ENCODE data around the gene KIAA2012.
"Not testable (repeated sequence)": the region's sequence is repeated elsewhere in the genome, so short reads cannot be mapped to it uniquely, and the experiment has no call there.

The KIAA2012 gene

GRCh38 chr2:202196727-202197126 is 123.7 kb downstream of the KIAA2012 start:
- no peak for DNase-seq (ENCODE audit: low read depth)

- DNase-seq (ENCODE audit: low read depth): no peak
Measured at GRCh38 chr2:202201220-202202160, 128.4 kb downstream of the KIAA2012 start.

DNA sequence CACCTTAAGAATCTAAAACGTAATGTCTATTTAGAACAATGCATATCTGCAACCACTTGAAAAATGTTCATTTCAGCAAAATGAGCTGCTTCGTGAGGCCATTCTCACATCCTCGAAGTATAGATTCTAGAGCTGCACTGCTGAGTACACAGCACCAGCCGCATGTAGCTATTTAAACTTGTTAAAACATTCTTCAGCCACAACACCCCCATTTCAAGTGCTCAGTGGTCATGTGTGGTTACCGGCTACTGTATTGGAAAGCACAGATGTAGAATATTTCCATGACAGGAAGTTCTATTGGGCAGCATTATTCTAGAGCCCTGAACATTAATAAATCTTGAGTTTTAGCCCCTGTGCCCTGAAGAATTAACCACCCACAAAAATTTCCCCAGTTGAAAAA is 130.3 kb downstream of the KIAA2012 start:
- DNase-seq (ENCODE audit: low read depth): no peak

DNA sequence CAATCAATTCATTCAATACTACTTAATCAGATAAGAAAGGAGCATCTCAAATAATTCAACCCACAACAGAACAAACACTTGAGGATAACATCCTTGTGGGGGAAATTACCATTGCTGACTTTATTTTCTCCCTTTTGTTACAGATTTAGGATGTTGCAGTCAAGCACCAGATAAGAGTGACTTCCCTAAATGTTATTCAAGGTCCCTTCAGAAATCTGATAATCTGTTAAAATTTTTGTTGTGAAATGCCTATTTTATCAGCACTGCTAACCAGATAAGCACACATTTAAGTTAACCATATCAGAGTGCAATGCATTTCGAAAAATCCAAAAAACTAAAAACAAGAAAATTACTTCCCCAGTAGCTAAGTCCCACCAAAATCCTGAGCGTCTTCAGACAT is 131.8 kb downstream of the KIAA2012 start:
- DNase-seq (ENCODE audit: low read depth): no peak

DNA sequence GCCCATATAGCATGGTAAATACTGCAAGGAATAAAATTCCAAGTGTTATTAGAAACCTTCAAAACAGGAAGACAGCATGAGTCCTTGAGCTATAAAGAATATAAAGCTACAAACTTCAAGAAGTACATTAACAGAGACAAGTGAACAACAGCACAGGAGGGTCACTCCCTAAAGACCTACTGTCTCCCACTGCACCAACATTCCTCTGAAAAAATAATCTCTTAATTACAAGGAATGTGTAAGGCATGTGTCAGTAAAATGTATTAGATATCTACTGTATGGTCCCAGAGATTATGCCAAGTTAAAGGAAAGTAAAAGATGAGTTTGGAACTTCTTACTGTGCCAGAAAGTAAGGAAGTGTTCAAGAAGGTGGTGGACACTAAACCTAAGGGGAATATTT is 135.5 kb downstream of the KIAA2012 start:
- DNase-seq (ENCODE audit: low read depth): no peak

GRCh38 chr2:202215179-202215578 is 142.1 kb downstream of the KIAA2012 start:
- DNase-seq (ENCODE audit: low read depth): no peak

DNA sequence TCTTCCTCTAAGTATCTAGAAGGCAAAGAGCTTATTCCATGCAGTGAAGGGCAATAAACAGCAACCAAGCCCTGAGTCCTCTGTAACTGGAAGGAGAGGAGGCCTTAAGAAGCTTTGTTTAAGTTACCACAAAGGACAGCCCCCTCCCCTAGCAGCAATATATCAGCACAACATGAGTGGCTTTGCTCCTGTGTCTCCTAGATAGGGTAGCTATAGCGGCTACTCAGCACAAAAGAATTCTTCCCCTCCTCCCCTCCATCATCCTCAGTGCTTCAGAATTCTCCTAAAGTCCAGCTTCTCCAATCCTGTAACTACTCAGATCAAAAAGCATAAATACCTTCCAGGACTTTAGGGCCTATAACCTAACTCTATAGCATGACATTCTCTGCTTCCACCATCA is 148.8 kb downstream of the KIAA2012 start:
- DNase-seq (ENCODE audit: low read depth): no peak

DNA sequence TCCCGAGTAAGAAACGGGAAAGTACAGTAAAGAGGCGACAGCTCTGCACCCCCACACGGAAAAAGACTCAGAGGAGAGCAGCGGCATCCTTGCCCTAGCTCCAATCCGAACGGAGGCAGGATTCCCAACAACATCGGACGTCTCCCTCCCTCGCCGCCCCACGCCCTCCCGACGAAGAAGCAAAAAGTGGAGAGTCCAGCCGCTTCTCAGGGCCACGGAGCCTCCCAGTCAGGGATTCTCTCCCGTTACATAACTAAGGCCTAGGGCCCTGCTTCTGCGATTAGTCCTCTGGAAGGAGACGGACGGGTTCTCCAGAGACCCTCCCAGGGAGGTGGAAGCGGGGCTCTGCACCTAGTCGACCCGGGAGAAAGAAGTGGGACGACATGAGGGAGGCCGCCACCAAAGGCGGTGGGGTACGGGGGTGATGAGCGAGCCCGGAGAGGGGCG is 164.8 kb downstream of the KIAA2012 start:
- DNase-seq (ENCODE audit: low read depth): no peak

- peak; percentile 85 for DNase-seq (ENCODE audit: low read depth)
Measured at GRCh38 chr2:202238234-202239197, 165.5 kb downstream of the KIAA2012 start, which contains the start of gene SUMO1. TSS of gene SUMO1 (minus strand) at chr2:202238597. CDS start at chr2:202238451, 146 bp downstream.

GRCh38 chr2:202247710-202248109 is 174.7 kb downstream of the KIAA2012 start:
- not testable (repeated sequence) for DNase-seq (ENCODE audit: low read depth)

GRCh38 chr2:202249521-202250253 is 176.6 kb downstream of the KIAA2012 start:
- no peak for DNase-seq (ENCODE audit: low read depth)

GRCh38 chr2:202251494-202251893 is 178.4 kb downstream of the KIAA2012 start:
- DNase-seq (ENCODE audit: low read depth): no peak

Measured in activated T-cell treated with anti-CD3 and anti-CD28 coated beads for 1 hour (primary cell).